Trophoblast cell (in vitro differentiated cells and primary cell): ENCODE data around the gene CRAT.
A peak's percentile ranks its signal among the peaks of the same experiment; 100 is the strongest.

ENCODE experiments used
- DNase-seq, 2 donors: peaks; one replicate each; pipeline ENCODE4 v3.0.0-alpha.2; 2016
- H2AFZ ChIP-seq: 2 replicates; pipeline ENCODE4 v1.6.1; 2013; ENCODE audit warnings: low read length, moderate library complexity, mild to moderate bottlenecking; ENCODE audit not compliant: insufficient read depth, poor library complexity
- H2AK5ac ChIP-seq: 2 replicates; pipeline ENCODE4 v1.6.1; 2013; ENCODE audit warnings: mild to moderate bottlenecking, low read length
- H2BK120ac ChIP-seq: 2 replicates; pipeline ENCODE4 v1.6.1; 2013; ENCODE audit warnings: low read length, mild to moderate bottlenecking, moderate library complexity; ENCODE audit not compliant: insufficient read depth, poor library complexity
- H2BK12ac ChIP-seq: 2 replicates; pipeline ENCODE4 v1.6.1; 2013; ENCODE audit warnings: mild to moderate bottlenecking, low read length, moderate library complexity
- H2BK5ac ChIP-seq: 2 replicates; pipeline ENCODE4 v1.6.1; 2013; ENCODE audit warnings: low read length, low read depth, moderate library complexity, mild to moderate bottlenecking; ENCODE audit not compliant: poor library complexity
- H3K14ac ChIP-seq: 2 replicates; pipeline ENCODE4 v1.6.1; 2013; ENCODE audit warnings: mild to moderate bottlenecking, low read length
- H3K18ac ChIP-seq: 2 replicates; pipeline ENCODE4 v1.6.1; 2013; ENCODE audit warnings: mild to moderate bottlenecking, low read length
- H3K23ac ChIP-seq: 2 replicates; pipeline ENCODE4 v1.6.1; 2013; ENCODE audit warnings: low read length
- H3K27ac ChIP-seq: 2 replicates; pipeline ENCODE4 v1.5.1; 2013; ENCODE audit warnings: low read depth, mild to moderate bottlenecking, inconsistent platforms, low read length, moderate library complexity
- H3K27me3 ChIP-seq: 2 replicates; pipeline ENCODE4 v1.6.1; 2013; ENCODE audit warnings: inconsistent platforms, mild to moderate bottlenecking, low read length, moderate library complexity; ENCODE audit not compliant: insufficient read depth
- H3K36me3 ChIP-seq, 2 experiments: 1 replicate in 1 of 2; 2 replicates in 1 of 2; pipeline ENCODE4 v1.6.1; 2013; ENCODE audit warnings: low read length in 2 of 2, mild to moderate bottlenecking in 2 of 2, moderate library complexity in 1 of 2; ENCODE audit not compliant: insufficient read depth in 2 of 2, control insufficient read depth in 1 of 2
- H3K4ac ChIP-seq: 2 replicates; pipeline ENCODE4 v1.6.1; 2013; ENCODE audit warnings: low read depth, mild to moderate bottlenecking, low read length, moderate library complexity
- H3K4me1 ChIP-seq, 2 experiments: 1 replicate in 1 of 2; 2 replicates in 1 of 2; pipeline ENCODE4 v1.6.1; 2013; ENCODE audit warnings: low read length in 2 of 2, mild to moderate bottlenecking in 2 of 2, moderate library complexity in 1 of 2; ENCODE audit not compliant: insufficient read depth in 2 of 2, control insufficient read depth in 1 of 2
- H3K4me2 ChIP-seq: 2 replicates; pipeline ENCODE4 v1.6.1; 2013; ENCODE audit warnings: inconsistent platforms, mild to moderate bottlenecking, low read length, moderate library complexity
- H3K4me3 ChIP-seq: 2 replicates; pipeline ENCODE4 v1.5.1; 2013; ENCODE audit warnings: mild to moderate bottlenecking, low read depth, low read length, inconsistent platforms
- H3K79me1 ChIP-seq: one replicate; pipeline ENCODE4 v1.6.1; 2013; ENCODE audit warnings: low read length
- H3K79me2 ChIP-seq: 2 replicates; pipeline ENCODE4 v1.6.1; 2013; ENCODE audit warnings: low read length, mild to moderate bottlenecking; ENCODE audit not compliant: control insufficient read depth, insufficient read depth, poor library complexity
- H3K9ac ChIP-seq: 2 replicates; pipeline ENCODE4 v1.6.1; 2013; ENCODE audit warnings: mild to moderate bottlenecking, low read length
- H3K9me3 ChIP-seq: 2 replicates; pipeline ENCODE4 v1.6.1; 2013; ENCODE audit warnings: low read depth, mild to moderate bottlenecking, control low read depth, inconsistent platforms, low read length; ENCODE audit not compliant: insufficient read depth
- H4K12ac ChIP-seq: 2 replicates; pipeline ENCODE4 v1.6.1; 2013; ENCODE audit warnings: low read depth, mild to moderate bottlenecking, low read length, moderate library complexity
- H4K8ac ChIP-seq: 2 replicates; pipeline ENCODE4 v1.6.1; 2013; ENCODE audit warnings: low read depth, mild to moderate bottlenecking, low read length, moderate library complexity
- H4K91ac ChIP-seq: one replicate; pipeline ENCODE4 v1.6.1; 2013; ENCODE audit warnings: low read depth, mild to moderate bottlenecking, low read length, moderate library complexity
- WGBS: extraction: QIAGEN DNeasy Blood & Tissue Kit; methylation state at CpG from one replicate; pipeline ENCODE4 v1.1.7; 2013; ENCODE audit warnings: missing lambda C conversion rate; ENCODE audit not compliant: insufficient read length, insufficient coverage; ENCODE audit errors: extremely low coverage; 5-methylcytosine and 5-hydroxymethylcytosine counted together

The CRAT gene

DNA sequence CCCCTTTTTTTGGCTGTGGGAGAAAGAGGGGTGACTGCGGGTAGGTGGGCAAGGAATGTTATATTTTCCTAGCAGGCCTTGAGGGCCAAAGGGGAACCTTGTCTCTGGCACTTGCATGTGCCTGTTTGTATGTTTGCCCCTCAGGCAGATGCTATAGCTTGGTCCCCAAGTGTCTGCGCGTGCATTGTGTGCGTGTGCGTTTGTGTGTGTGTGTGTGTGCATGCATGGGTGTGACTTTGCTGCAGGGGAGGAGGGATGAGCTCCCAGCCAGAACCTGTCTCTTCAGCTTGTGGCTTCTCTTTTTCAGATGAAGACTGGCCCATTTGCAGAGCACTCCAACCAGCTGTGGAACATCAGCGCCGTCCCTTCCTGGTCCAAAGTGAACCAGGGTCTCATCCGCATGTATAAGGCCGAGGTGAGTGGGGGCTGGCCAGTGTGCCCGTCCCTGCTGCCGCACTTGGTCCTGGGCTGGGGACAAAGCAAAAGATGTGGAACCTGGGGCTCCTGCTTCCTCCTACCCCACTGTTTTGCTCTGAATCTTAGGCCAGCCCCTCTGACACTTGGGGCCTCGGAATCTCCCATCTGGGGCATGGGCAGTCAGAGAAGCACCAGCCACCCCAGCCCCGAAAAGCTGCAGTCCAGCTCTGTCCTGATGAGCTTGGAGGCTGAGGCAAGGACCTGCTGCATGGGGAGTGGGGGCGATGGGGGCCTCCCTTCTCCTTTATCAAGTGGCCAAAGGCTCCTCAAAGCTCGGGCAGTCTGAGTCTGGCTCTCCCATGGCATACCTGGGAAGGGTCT lies 31.7 kb upstream of the CRAT start:
- peaks cover 64 to 72% of the 10 kb centered on the region in 2 experiments for H3K4me1 ChIP-seq
- H3K79me2 ChIP-seq, result peaks cover 38% of the 10 kb centered on the region
- WGBS, result no CpG with 5 or more reads among the region's 15 CpGs
- DNase-seq, result no peak
- no peak overlapping the region for H3K23ac ChIP-seq
- peak overlapping the region; percentile 49 for H2BK120ac ChIP-seq
- H3K36me3 ChIP-seq, result peaks cover 21 to 28% of the 10 kb centered on the region in 2 experiments
- peak overlapping the region; percentile 27 for H4K8ac ChIP-seq
- peak overlapping the region; percentile 46 for H2BK12ac ChIP-seq
- H3K9me3 ChIP-seq, result no peaks in the 10 kb centered on the region
- H4K12ac ChIP-seq, result peak overlapping the region; percentile 54
- H3K27me3 ChIP-seq, result no peaks in the 10 kb centered on the region
- H3K79me1 ChIP-seq, result peaks cover 67% of the 10 kb centered on the region
- H3K4me2 ChIP-seq, result no peak overlapping the region
- H2BK5ac ChIP-seq, result peak overlapping the region; percentile 41
- H3K27ac ChIP-seq, result peak overlapping the region; percentile 94
- peak overlapping the region; percentile 98 for H4K91ac ChIP-seq
- no peak overlapping the region for H3K4me3 ChIP-seq
- peak overlapping the region; percentile 62 for H2AK5ac ChIP-seq
- H3K9ac ChIP-seq, result no peak overlapping the region
- H3K18ac ChIP-seq, result peak overlapping the region; percentile 24
- peak overlapping the region; percentile 52 for H3K4ac ChIP-seq
- no peak overlapping the region for H2AFZ ChIP-seq
- peak overlapping the region; percentile 73 for H3K14ac ChIP-seq

DNA sequence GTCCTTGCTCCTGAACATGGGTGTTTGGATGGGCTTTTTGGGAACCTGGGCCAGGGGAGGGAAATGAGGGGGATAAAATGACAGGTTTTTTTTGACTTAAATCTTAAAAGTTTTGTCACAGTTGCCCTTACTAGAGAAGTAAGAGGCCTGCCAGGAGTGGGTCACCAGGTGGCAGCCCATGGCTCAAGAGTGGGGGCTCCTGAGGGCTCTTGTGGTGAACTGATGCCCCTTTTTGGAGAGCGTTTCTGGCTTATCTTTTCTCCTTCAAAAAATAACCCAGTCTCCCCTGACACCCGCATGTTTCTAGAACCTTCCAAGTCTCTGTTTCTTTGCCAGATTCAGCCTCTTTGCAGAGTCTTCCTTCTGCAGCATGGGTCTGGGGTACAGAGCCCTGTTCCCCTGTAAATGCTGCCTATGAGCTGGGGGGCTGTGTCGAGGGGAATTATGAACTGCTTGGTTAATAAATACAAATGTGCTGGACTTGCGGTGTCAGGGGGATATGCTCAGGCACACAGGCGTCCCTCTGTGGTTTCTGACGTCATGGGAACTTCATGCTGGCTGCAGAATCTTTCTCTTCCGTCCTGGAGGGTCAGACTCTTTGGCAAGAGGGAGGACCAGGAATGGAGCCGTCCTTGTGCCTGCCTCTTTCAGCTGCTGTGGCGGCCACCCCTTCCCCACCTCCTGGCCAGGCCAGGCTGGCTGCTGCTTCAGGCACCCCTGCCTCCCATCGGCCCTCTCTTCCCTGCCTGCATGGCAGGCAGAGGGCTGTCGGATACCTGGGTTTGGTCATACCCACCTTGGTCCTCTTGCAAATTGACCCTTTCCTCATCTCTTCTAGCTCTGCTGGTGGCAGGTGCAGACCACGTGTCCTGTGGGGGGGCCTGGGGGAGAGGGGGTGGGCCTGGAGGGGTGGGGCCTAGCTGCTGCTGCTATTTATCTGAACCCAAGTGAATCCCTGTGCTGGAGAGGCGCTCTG lies 30.8 kb upstream of the CRAT start:
- H2BK12ac ChIP-seq, result peak overlapping the region; percentile 96
- no peaks in the 10 kb centered on the region for H3K9me3 ChIP-seq
- peak overlapping the region; percentile 63 for H3K9ac ChIP-seq
- peak overlapping the region; percentile 24 for H2AFZ ChIP-seq
- H3K79me2 ChIP-seq, result peaks cover 29% of the 10 kb centered on the region
- peaks cover 31 to 38% of the 10 kb centered on the region in 2 experiments for H3K36me3 ChIP-seq
- peaks cover 55 to 62% of the 10 kb centered on the region in 2 experiments for H3K4me1 ChIP-seq
- H4K91ac ChIP-seq, result peak overlapping the region; percentile 100
- WGBS, result no CpG with 5 or more reads among the region's 13 CpGs
- peak overlapping the region; percentile 100 for H3K27ac ChIP-seq
- no peaks in the 10 kb centered on the region for H3K27me3 ChIP-seq
- peak overlapping the region; percentile 95 for H4K12ac ChIP-seq
- peak; percentile 65 to 69 for DNase-seq
- H3K4ac ChIP-seq, result peak overlapping the region; percentile 97
- no peak overlapping the region for H3K23ac ChIP-seq
- peak overlapping the region; percentile 93 for H4K8ac ChIP-seq
- H3K4me3 ChIP-seq, result no peak overlapping the region
- H3K18ac ChIP-seq, result peak overlapping the region; percentile 97
- peak overlapping the region; percentile 99 for H2AK5ac ChIP-seq
- H3K14ac ChIP-seq, result peak overlapping the region; percentile 98
- peak overlapping the region; percentile 99 for H2BK5ac ChIP-seq
- H2BK120ac ChIP-seq, result peak overlapping the region; percentile 99
- peak overlapping the region; percentile 42 for H3K4me2 ChIP-seq
- peaks cover 58% of the 10 kb centered on the region for H3K79me1 ChIP-seq

DNA sequence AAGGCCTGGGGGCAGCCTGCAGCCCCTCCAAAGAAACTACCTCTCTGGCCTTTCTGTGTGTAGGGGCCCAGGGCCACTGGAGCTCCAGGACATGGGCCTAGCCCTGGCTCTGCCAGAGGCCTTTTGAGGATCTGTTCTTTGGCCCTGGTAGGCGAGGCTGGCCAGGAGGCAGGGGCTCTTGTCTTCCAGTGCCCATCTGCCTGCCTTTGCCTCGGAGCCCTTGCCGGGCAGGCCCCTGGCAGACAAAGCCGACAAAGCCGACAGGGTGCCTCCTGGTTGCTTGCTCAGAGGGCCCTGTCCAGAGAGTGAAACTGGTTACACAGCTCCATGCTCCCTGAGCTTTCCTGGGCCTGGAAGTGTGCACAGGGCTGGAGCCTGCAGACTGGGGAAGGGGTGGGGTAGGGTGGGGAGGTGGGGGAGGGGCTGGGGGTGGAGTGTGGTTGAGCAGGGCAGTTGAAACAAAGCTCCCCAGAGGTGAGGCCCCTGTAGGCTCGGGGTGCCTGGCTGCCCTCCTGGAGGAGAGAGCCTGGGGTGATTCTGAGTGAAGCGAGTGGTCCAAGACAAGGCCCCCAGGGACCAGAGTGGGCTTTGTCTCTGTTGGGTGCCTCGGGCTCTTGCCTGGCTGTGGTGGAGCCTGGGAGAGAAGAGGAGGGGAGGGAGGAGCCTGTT lies 29.9 kb upstream of the CRAT start:
- Histone ChIP-seq H2BK120ac (peak overlapping the region; percentile 99), H3K79me1 (peaks cover 51% of the 10 kb centered on the region), H3K4ac (peak overlapping the region; percentile 97), H3K23ac (no peak overlapping the region), H3K9ac (peak overlapping the region; percentile 63), H2BK5ac (peak overlapping the region; percentile 100), H4K12ac (peak overlapping the region; percentile 95), H3K4me3 (no peak overlapping the region), H3K36me3 (peaks cover 34 to 42% of the 10 kb centered on the region in 2 experiments), H2BK12ac (peak overlapping the region; percentile 96), H3K14ac (peak overlapping the region; percentile 99), H4K91ac (peak overlapping the region; percentile 100), H3K9me3 (no peaks in the 10 kb centered on the region), H2AFZ (peak overlapping the region; percentile 89), H3K79me2 (peaks cover 27% of the 10 kb centered on the region), H4K8ac (peak overlapping the region; percentile 98), H3K4me1 (peaks cover 48 to 55% of the 10 kb centered on the region in 2 experiments), H2AK5ac (peak overlapping the region; percentile 99), H3K27ac (peak overlapping the region; percentile 100), H3K18ac (peak overlapping the region; percentile 99), H3K27me3 (no peaks in the 10 kb centered on the region), H3K4me2 (peak overlapping the region; percentile 58)
- DNase-seq, result peak; percentile 53 to 60
- no CpG with 5 or more reads among the region's 8 CpGs for WGBS

DNA sequence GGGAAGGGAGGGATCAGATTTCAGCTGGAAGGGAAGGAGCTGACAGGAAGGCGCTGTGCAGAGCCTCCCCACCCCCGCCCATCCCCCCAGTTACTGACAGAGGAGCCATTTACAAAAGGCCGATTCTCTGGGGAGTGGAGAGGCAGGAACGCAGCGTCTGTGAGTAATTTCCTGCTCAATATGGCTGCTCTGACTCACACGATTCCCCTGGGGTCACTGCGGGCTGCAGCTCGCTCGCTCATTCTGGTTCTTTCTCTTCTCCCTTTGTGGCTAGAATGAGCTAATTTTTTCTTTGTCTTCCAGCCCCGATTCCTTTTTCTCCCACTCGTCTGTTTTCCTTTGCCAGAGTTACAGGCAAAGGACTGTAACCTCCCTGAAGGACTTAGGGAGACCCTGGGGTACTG lies 29.4 kb upstream of the CRAT start:
- DNase-seq, result peak; percentile 96 to 97
- Histone ChIP-seq H2BK5ac (peak overlapping the region; percentile 100), H3K9me3 (no peaks in the 10 kb centered on the region), H3K27ac (peak overlapping the region; percentile 100), H3K27me3 (no peaks in the 10 kb centered on the region), H2BK12ac (peak overlapping the region; percentile 70), H3K4ac (peak overlapping the region; percentile 77), H3K36me3 (peaks cover 36 to 44% of the 10 kb centered on the region in 2 experiments), H2AFZ (peak overlapping the region; percentile 89), H3K4me3 (no peak overlapping the region), H3K9ac (peak overlapping the region; percentile 59), H2AK5ac (peak overlapping the region; percentile 97), H4K12ac (peak overlapping the region; percentile 59), H3K14ac (peak overlapping the region; percentile 99), H3K4me1 (peaks cover 43 to 50% of the 10 kb centered on the region in 2 experiments), H3K4me2 (peak overlapping the region; percentile 58), H3K23ac (no peak overlapping the region), H2BK120ac (peak overlapping the region; percentile 97), H4K8ac (peak overlapping the region; percentile 98), H4K91ac (peak overlapping the region; percentile 100), H3K79me1 (peaks cover 46% of the 10 kb centered on the region), H3K18ac (peak overlapping the region; percentile 99), H3K79me2 (peaks cover 24% of the 10 kb centered on the region)
- no CpG with 5 or more reads among the region's 11 CpGs for WGBS
